Fibroblast of skin of scalp (primary cell): Measurements from ENCODE around the gene MSMO1. TPM values are rescaled to one million over a fixed set of nuclear protein-coding genes. Genes with fewer than 3 reads are reported as not detected.
A peak's percentile ranks its signal among the peaks of the same experiment; 100 is the strongest.
"Not testable (repeated sequence)": the region's sequence is repeated elsewhere in the genome, so short reads cannot be mapped to it uniquely, and the experiment has no call there.

Source experiments
- DNase-seq: peaks from one replicate; pipeline ENCODE4 v3.0.0-alpha.2; 2013
- polyA plus RNA-seq, 2 experiments: library from polyadenylated mRNA; unstranded; fragments of 120-200 nt; gene quantifications; one replicate each; pipeline ENCODE4 v1.2.1, GENCODE V29; 2013; ENCODE audit not compliant: insufficient read length in 2 of 2

Gene MSMO1
- polyA plus RNA-seq (2013, experiment 1 of 2; ENCODE audit: insufficient read length) = 28.9 TPM
- polyA plus RNA-seq (2013, experiment 2 of 2; ENCODE audit: insufficient read length) = 34.7 TPM

- DNase-seq = peak; percentile 99
Observed at GRCh38 chr4:165327211-165328100, at the start of gene MSMO1. TSS of gene MSMO1 (plus strand) at chr4:165327669. CDS start at chr4:165333371, 5,702 bp downstream.

GRCh38 chr4:165279531-165279930 is 47.9 kb upstream of the MSMO1 start:
- not testable (repeated sequence) for DNase-seq

GRCh38 chr4:165284697-165285096 is 42.8 kb upstream of the MSMO1 start:
- DNase-seq = not testable (repeated sequence)

- not testable (repeated sequence) for DNase-seq
Observed at GRCh38 chr4:165286619-165287340, 40.7 kb upstream of the MSMO1 start.

- no peak for DNase-seq
Observed at GRCh38 chr4:165288226-165288625, 39.2 kb upstream of the MSMO1 start.

- DNase-seq = peak; percentile 74
Observed at GRCh38 chr4:165288639-165289422, 38.6 kb upstream of the MSMO1 start.

GRCh38 chr4:165289423-165289785 is 38.1 kb upstream of the MSMO1 start:
- DNase-seq = no peak

GRCh38 chr4:165293061-165293460 is 34.4 kb upstream of the MSMO1 start:
- DNase-seq = no peak

- DNase-seq = no peak
Observed at GRCh38 chr4:165293927-165294649, 33.4 kb upstream of the MSMO1 start.

- no peak for DNase-seq
Observed at GRCh38 chr4:165294907-165295306, 32.6 kb upstream of the MSMO1 start.

GRCh38 chr4:165297626-165298025 is 29.8 kb upstream of the MSMO1 start:
- no peak for DNase-seq

- no peak for DNase-seq
Observed at GRCh38 chr4:165299399-165300060, 27.9 kb upstream of the MSMO1 start.

GRCh38 chr4:165301833-165302232 is 25.6 kb upstream of the MSMO1 start:
- DNase-seq = peak; percentile 13

GRCh38 chr4:165302658-165303057 is 24.8 kb upstream of the MSMO1 start:
- no peak for DNase-seq

GRCh38 chr4:165308166-165308565 is 19.3 kb upstream of the MSMO1 start:
- no peak for DNase-seq

- DNase-seq = peak; percentile 76
Observed at GRCh38 chr4:165308606-165309005, 18.9 kb upstream of the MSMO1 start.

GRCh38 chr4:165309456-165309855 is 18.0 kb upstream of the MSMO1 start:
- no peak for DNase-seq

GRCh38 chr4:165312506-165312905 is 15.0 kb upstream of the MSMO1 start:
- DNase-seq = peak; percentile 35

- DNase-seq = no peak
Observed at GRCh38 chr4:165319030-165319429, 8.4 kb upstream of the MSMO1 start.

GRCh38 chr4:165319509-165319908 is 8.0 kb upstream of the MSMO1 start:
- DNase-seq = no peak

GRCh38 chr4:165324236-165324917 is 3.1 kb upstream of the MSMO1 start:
- DNase-seq = no peak
